GM23338 (cell line): ENCODE data around the gene SOWAHA. TPM values are rescaled to one million over a fixed set of nuclear protein-coding genes. Genes with fewer than 3 reads are reported as not detected.

Experiments
- ATAC-seq: fragments of 200-7000 bp; cut with Tn5 transposase; 3 replicates; pipeline ENCODE4 v1.9.1; 2020
- DNase-seq: peaks from one replicate; pipeline ENCODE4 v3.0.0-alpha.2; 2015; ENCODE audit warnings: low spot score
- H2AFZ ChIP-seq: fragments of 200-600 bp; sonication (generic); 2 replicates; pipeline ENCODE4 v1.8.0; 2016; ENCODE audit warnings: antibody characterized with exemption, mild to moderate bottlenecking, moderate library complexity
- H3F3A ChIP-seq: fragments of 200-600 bp; sonication (generic); replicated peaks from 2 replicates; pipeline ENCODE4 v1.8.0; 2017; ENCODE audit warnings: antibody characterized with exemption, mixed run types, low read depth
- H3K27ac ChIP-seq: fragments of 200-600 bp; sonication (generic); 2 replicates; pipeline ENCODE4 v1.6.1; 2016; ENCODE audit warnings: low read depth
- H3K27me3 ChIP-seq: fragments of 200-600 bp; sonication (generic); 2 replicates; pipeline ENCODE4 v1.8.0; 2016; ENCODE audit warnings: mild to moderate bottlenecking, mixed run types, moderate library complexity; ENCODE audit not compliant: insufficient read depth
- H3K36me3 ChIP-seq: fragments of 200-600 bp; sonication (generic); 2 replicates; pipeline ENCODE4 v1.8.0; 2016; ENCODE audit warnings: mild to moderate bottlenecking; ENCODE audit not compliant: insufficient read depth
- H3K4me1 ChIP-seq: fragments of 200-600 bp; sonication (generic); 2 replicates; pipeline ENCODE4 v1.8.0; 2016; ENCODE audit warnings: mild to moderate bottlenecking, moderate library complexity; ENCODE audit not compliant: insufficient read depth
- H3K4me2 ChIP-seq: fragments of 200-600 bp; sonication (generic); 2 replicates; pipeline ENCODE4 v1.7.1; 2017; ENCODE audit warnings: mixed run types
- H3K4me3 ChIP-seq: fragments of 200-600 bp; sonication (generic); 2 replicates; pipeline ENCODE4 v1.6.1; 2016; ENCODE audit warnings: mixed run types
- H3K79me2 ChIP-seq: fragments of 200-600 bp; sonication (generic); replicated peaks from 2 replicates; pipeline ENCODE4 v1.8.0; 2017; ENCODE audit warnings: mild to moderate bottlenecking; ENCODE audit not compliant: insufficient read depth
- H3K9me2 ChIP-seq: fragments of 200-600 bp; sonication (generic); 2 replicates; pipeline ENCODE4 v1.8.0; 2017; ENCODE audit not compliant: insufficient read depth
- H4K20me1 ChIP-seq: fragments of 200-600 bp; sonication (generic); replicated peaks from 2 replicates; pipeline ENCODE4 v1.8.0; 2017; ENCODE audit warnings: mild to moderate bottlenecking; ENCODE audit not compliant: insufficient read depth
- H3K27ac Mint-ChIP-seq: 2 replicates; pipeline ENCODE4 v1.8.0; 2020; ENCODE audit warnings: inconsistent platforms, mild to moderate bottlenecking, moderate library complexity, mixed read lengths
- H3K27me3 Mint-ChIP-seq: 3 replicates; pipeline ENCODE4 v1.8.0; 2022; ENCODE audit warnings: low read depth, mild to moderate bottlenecking, moderate library complexity, mixed read lengths, inconsistent platforms; ENCODE audit not compliant: insufficient read depth, poor library complexity
- H3K36me3 Mint-ChIP-seq: 3 replicates; pipeline ENCODE4 v1.8.0; 2021; ENCODE audit warnings: low read depth, mild to moderate bottlenecking, inconsistent platforms, moderate library complexity, mixed read lengths
- H3K4me1 Mint-ChIP-seq: 3 replicates; pipeline ENCODE4 v1.8.0; 2020; ENCODE audit warnings: mild to moderate bottlenecking, inconsistent platforms, mixed read lengths
- H3K4me3 Mint-ChIP-seq: 3 replicates; pipeline ENCODE4 v1.8.0; 2021; ENCODE audit warnings: moderate library complexity, mild to moderate bottlenecking, inconsistent platforms, mixed read lengths
- H3K9me3 Mint-ChIP-seq: 3 replicates; pipeline ENCODE4 v1.8.0; 2020; ENCODE audit warnings: moderate library complexity, mild to moderate bottlenecking, inconsistent platforms, mixed read lengths
- CREB1 ChIP-seq: fragments of 250-450 bp; sonication (Bioruptor Pico); IDR thresholded peaks from 2 replicates; pipeline ENCODE4 v1.5.0; 2020; ENCODE audit warnings: low read depth, mild to moderate bottlenecking, moderate library complexity
- CTCF ChIP-seq, 2 experiments: fragments of 200-600 bp in 1 of 2; sonication (generic) in 1 of 2; conservative IDR thresholded peaks; 2 replicates each; pipeline versions ENCODE4 v1.5.1 to v1.6.1; 2016 to 2017; ENCODE audit warnings: antibody characterized with exemption in 2 of 2, low read depth in 2 of 2, mild to moderate bottlenecking in 2 of 2, moderate library complexity in 1 of 2
- ETS1 ChIP-seq: IDR thresholded peaks from 2 replicates; pipeline ENCODE4 v1.6.1; 2016; ENCODE audit warnings: antibody characterized with exemption
- EZH2phosphoT487 ChIP-seq: fragments of 200-600 bp; sonication (generic); IDR thresholded peaks from one replicate; pipeline ENCODE4 v1.8.1; 2018; ENCODE audit warnings: antibody characterized with exemption; ENCODE audit not compliant: unreplicated experiment
- JUNB ChIP-seq: IDR thresholded peaks from one replicate; pipeline ENCODE4 v1.6.1; 2016; ENCODE audit warnings: antibody characterized with exemption; ENCODE audit not compliant: unreplicated experiment
- POLR2AphosphoS5 ChIP-seq: IDR thresholded peaks from 2 replicates; pipeline ENCODE4 v1.6.1; 2016; ENCODE audit warnings: antibody characterized with exemption, low read depth
- ZNF331 ChIP-seq: fragments of 250-450 bp; sonication (Bioruptor Pico); IDR thresholded peaks from 2 replicates; pipeline ENCODE4 v1.5.0; 2020; ENCODE audit warnings: low read depth, mild to moderate bottlenecking, moderate library complexity
- polyA plus RNA-seq: library from polyadenylated mRNA; unstranded; fragments of >200 nt; fragmentation: Nextera tagmentation; extraction: Ambion mirVana; gene quantifications from 2 replicates; pipeline ENCODE4 v1.2.1, GENCODE V29; 2016
- total RNA-seq: library from RNA; depleted of rRNA; stranded (reverse); fragments of >200 nt; shearing (Covaris generic); gene quantifications from 2 replicates; pipeline ENCODE4 v1.2.3, GENCODE V29; 2014
- TF ChIP-seq, protein P1 (sequence below): fragments of 250-450 bp; sonication (Bioruptor Pico); IDR thresholded peaks from 2 replicates; pipeline ENCODE4 v1.5.0; 2020; ENCODE audit warnings: mild to moderate bottlenecking, moderate library complexity
- TF ChIP-seq, protein P2 (sequence below): IDR thresholded peaks from one replicate; pipeline ENCODE4 v1.6.1; 2018; ENCODE audit warnings: antibody characterized with exemption; ENCODE audit not compliant: unreplicated experiment

The SOWAHA gene
- total and polyA plus RNA-seq, 2 experiments from 2014 or later = 0.18 to 0.52 TPM

DNA sequence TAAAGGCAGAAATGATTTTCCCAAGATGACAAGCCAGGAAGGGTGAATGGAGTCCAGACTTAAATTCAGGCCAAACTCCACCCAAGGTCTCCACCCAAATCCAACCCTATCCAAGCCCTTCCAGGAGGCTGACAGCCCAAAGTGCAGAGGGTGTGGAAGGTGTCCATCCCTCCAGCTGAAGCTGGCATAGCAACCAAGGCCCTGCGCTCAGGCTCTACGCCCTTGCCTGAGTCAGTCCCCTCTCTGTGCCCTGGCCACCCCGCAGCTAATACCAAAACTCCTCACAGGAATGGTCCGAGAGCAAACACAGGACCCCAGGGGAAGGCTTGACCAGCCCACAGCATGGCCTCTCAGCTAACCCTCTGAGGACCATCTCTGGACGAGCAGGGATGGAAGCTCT lies 38.2 kb upstream of the SOWAHA start:
- no peak overlapping the region for H3K4me3 Mint-ChIP-seq

More for the DNA sequence above, 38.2 kb upstream of the SOWAHA start:
- Histone ChIP-seq H3K4me1 (peaks cover 25% of the 10 kb centered on the region), H3K4me3 (no peak overlapping the region), H3F3A (no peaks in the 10 kb centered on the region), H3K9me2 (peaks cover 2% of the 10 kb centered on the region; the same call in 1 of the 2 replicates), H3K36me3 (no peaks in the 10 kb centered on the region), H4K20me1 (0 out of 2 replicates have a peak, but pooled peaks cover 4% of the 10 kb centered on the region), H2AFZ (no peak overlapping the region), H3K4me2 (no peak overlapping the region), H3K79me2 (no peaks in the 10 kb centered on the region; the same call in 1 of the 2 replicates), H3K27ac (no peak overlapping the region), H3K27me3 (peaks cover 44% of the 10 kb centered on the region)
- no peaks in the 10 kb centered on the region for H3K9me3 Mint-ChIP-seq
- no peak overlapping the region for H3K27ac Mint-ChIP-seq
- ATAC-seq (no peak), DNase-seq (no peak)
- TF ChIP-seq EZH2phosphoT487 = no peak
- TF ChIP-seq, protein P1, sequence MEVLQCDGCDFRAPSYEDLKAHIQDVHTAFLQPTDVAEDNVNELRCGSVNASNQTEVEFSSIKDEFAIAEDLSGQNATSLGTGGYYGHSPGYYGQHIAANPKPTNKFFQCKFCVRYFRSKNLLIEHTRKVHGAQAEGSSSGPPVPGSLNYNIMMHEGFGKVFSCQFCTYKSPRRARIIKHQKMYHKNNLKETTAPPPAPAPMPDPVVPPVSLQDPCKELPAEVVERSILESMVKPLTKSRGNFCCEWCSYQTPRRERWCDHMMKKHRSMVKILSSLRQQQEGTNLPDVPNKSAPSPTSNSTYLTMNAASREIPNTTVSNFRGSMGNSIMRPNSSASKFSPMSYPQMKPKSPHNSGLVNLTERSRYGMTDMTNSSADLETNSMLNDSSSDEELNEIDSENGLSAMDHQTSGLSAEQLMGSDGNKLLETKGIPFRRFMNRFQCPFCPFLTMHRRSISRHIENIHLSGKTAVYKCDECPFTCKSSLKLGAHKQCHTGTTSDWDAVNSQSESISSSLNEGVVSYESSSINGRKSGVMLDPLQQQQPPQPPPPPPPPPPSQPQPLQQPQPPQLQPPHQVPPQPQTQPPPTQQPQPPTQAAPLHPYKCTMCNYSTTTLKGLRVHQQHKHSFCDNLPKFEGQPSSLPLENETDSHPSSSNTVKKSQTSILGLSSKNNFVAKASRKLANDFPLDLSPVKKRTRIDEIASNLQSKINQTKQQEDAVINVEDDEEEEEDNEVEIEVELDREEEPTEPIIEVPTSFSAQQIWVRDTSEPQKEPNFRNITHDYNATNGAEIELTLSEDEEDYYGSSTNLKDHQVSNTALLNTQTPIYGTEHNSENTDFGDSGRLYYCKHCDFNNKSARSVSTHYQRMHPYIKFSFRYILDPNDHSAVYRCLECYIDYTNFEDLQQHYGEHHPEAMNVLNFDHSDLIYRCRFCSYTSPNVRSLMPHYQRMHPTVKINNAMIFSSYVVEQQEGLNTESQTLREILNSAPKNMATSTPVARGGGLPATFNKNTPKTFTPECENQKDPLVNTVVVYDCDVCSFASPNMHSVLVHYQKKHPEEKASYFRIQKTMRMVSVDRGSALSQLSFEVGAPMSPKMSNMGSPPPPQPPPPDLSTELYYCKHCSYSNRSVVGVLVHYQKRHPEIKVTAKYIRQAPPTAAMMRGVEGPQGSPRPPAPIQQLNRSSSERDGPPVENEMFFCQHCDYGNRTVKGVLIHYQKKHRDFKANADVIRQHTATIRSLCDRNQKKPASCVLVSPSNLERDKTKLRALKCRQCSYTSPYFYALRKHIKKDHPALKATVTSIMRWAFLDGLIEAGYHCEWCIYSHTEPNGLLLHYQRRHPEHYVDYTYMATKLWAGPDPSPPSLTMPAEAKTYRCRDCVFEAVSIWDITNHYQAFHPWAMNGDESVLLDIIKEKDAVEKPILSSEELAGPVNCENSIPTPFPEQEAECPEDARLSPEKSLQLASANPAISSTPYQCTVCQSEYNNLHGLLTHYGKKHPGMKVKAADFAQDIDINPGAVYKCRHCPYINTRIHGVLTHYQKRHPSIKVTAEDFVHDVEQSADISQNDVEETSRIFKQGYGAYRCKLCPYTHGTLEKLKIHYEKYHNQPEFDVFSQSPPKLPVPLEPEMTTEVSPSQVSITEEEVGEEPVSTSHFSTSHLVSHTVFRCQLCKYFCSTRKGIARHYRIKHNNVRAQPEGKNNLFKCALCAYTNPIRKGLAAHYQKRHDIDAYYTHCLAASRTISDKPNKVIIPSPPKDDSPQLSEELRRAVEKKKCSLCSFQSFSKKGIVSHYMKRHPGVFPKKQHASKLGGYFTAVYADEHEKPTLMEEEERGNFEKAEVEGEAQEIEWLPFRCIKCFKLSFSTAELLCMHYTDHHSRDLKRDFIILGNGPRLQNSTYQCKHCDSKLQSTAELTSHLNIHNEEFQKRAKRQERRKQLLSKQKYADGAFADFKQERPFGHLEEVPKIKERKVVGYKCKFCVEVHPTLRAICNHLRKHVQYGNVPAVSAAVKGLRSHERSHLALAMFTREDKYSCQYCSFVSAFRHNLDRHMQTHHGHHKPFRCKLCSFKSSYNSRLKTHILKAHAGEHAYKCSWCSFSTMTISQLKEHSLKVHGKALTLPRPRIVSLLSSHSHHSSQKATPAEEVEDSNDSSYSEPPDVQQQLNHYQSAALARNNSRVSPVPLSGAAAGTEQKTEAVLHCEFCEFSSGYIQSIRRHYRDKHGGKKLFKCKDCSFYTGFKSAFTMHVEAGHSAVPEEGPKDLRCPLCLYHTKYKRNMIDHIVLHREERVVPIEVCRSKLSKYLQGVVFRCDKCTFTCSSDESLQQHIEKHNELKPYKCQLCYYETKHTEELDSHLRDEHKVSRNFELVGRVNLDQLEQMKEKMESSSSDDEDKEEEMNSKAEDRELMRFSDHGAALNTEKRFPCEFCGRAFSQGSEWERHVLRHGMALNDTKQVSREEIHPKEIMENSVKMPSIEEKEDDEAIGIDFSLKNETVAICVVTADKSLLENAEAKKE = no peak
- no peak for TF ChIP-seq ZNF331 (CRISPR knock-in tag)
- no peak for TF ChIP-seq JUNB
- TF ChIP-seq POLR2AphosphoS5 = no peak
- TF ChIP-seq, protein P2, sequence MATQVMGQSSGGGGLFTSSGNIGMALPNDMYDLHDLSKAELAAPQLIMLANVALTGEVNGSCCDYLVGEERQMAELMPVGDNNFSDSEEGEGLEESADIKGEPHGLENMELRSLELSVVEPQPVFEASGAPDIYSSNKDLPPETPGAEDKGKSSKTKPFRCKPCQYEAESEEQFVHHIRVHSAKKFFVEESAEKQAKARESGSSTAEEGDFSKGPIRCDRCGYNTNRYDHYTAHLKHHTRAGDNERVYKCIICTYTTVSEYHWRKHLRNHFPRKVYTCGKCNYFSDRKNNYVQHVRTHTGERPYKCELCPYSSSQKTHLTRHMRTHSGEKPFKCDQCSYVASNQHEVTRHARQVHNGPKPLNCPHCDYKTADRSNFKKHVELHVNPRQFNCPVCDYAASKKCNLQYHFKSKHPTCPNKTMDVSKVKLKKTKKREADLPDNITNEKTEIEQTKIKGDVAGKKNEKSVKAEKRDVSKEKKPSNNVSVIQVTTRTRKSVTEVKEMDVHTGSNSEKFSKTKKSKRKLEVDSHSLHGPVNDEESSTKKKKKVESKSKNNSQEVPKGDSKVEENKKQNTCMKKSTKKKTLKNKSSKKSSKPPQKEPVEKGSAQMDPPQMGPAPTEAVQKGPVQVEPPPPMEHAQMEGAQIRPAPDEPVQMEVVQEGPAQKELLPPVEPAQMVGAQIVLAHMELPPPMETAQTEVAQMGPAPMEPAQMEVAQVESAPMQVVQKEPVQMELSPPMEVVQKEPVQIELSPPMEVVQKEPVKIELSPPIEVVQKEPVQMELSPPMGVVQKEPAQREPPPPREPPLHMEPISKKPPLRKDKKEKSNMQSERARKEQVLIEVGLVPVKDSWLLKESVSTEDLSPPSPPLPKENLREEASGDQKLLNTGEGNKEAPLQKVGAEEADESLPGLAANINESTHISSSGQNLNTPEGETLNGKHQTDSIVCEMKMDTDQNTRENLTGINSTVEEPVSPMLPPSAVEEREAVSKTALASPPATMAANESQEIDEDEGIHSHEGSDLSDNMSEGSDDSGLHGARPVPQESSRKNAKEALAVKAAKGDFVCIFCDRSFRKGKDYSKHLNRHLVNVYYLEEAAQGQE = no peak
- TF ChIP-seq ETS1 = no peak
- TF ChIP-seq CTCF (conservative IDR thresholded peaks at IDR 0.05; ENCODE audit: low read depth in 2 of 2) = no peak
- TF ChIP-seq CREB1 (CRISPR knock-in tag) = no peak
- H3K36me3 Mint-ChIP-seq = no peaks in the 10 kb centered on the region; the same call in 2 of the 3 replicates
- H3K4me1 Mint-ChIP-seq = peaks cover 39% of the 10 kb centered on the region
- peaks cover 32% of the 10 kb centered on the region for H3K27me3 Mint-ChIP-seq
